Calu3 (cell line): ENCODE measurements around the gene ADPRH. TPM values are rescaled to one million over a fixed set of nuclear protein-coding genes. Genes with fewer than 3 reads are reported as not detected.
"Not testable (repeated sequence)": the region's sequence is repeated elsewhere in the genome, so short reads cannot be mapped to it uniquely, and the experiment has no call there.

Experiments
- BruUV-seq: library from RNA; stranded (reverse); fragments of 400-500 nt; replicated peaks from 2 replicates; lab custom pipeline; 2021; lab: Mats Ljungman, UMichigan
- CTCF ChIA-PET: fragments of 300-600 bp; sonication (Branson Sonifier 250); formaldehyde crosslinking; loops from one replicate; lab custom pipeline; 2022; ENCODE audit warnings: antibody characterized with exemption; lab: Charles Lee
- DNase-seq: peaks from one replicate; pipeline ENCODE4 v3.0.0; 2022
- H3K27ac Mint-ChIP-seq: one replicate; pipeline ENCODE4 v1.8.0; 2022; ENCODE audit warnings: mixed read lengths; ENCODE audit not compliant: unreplicated experiment
- H3K27me3 Mint-ChIP-seq: one replicate; pipeline ENCODE4 v1.8.0; 2022; ENCODE audit warnings: mixed read lengths; ENCODE audit not compliant: unreplicated experiment
- H3K36me3 Mint-ChIP-seq: one replicate; pipeline ENCODE4 v1.8.0; 2022; ENCODE audit warnings: mild to moderate bottlenecking, moderate library complexity, mixed read lengths; ENCODE audit not compliant: insufficient read depth, unreplicated experiment
- H3K4me1 Mint-ChIP-seq: one replicate; pipeline ENCODE4 v1.8.0; 2022; ENCODE audit warnings: mild to moderate bottlenecking, low read depth, mixed read lengths; ENCODE audit not compliant: unreplicated experiment
- H3K4me3 Mint-ChIP-seq: one replicate; pipeline ENCODE4 v1.8.0; 2022; ENCODE audit warnings: mild to moderate bottlenecking, low read depth, moderate library complexity, mixed read lengths; ENCODE audit not compliant: unreplicated experiment
- H3K9me3 Mint-ChIP-seq: one replicate; pipeline ENCODE4 v1.8.0; 2022; ENCODE audit warnings: low read depth, mixed read lengths; ENCODE audit not compliant: unreplicated experiment
- intact Hi-C: fragments of 100-400 bp; cut with micrococcal nuclease; formaldehyde crosslinking; loops from one replicate; pipeline ENCODE4 v1.10.0; 2022; ENCODE audit not compliant: unreplicated experiment
- total RNA-seq: library from RNA; stranded (reverse); gene quantifications from 2 replicates; pipeline ENCODE4 v1.2.3, GENCODE V29; 2022
- TF ChIP-seq, protein P1 (sequence below): fragments of 200-600 bp; IDR thresholded peaks from one replicate; pipeline ENCODE4 v1.8.0; 2022; ENCODE audit warnings: antibody characterized with exemption; ENCODE audit not compliant: unreplicated experiment

ADPRH gene
- total RNA-seq, 1 experiment from 2014 or later: 2.4 TPM

DNA sequence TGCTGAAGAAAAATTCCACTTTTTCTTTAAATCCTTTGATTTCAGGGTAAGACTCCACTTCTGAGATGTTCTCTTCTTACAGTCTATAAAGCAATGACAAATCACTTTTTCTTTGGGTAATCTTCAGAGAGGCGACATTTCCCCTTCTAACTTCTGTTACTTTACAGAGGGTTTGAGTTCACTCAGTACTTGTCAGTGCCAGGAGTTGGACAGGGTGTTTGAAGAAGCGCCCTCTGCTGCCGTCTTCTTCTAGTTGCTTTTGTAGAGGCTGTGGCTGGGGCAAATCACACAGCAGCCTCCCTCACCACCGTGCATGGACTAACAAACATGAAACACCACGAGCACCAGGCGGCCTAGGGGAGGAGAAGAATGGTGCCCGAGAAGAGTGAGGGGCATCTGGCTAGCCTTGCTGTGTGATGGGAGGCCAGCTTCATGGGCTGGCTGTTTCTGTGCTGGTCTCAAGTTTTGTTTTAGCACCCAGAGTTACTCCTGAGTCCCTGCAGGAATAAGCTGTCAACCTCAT is 19.8 kb upstream of the ADPRH start, which contains the start of gene CD80:
CD80 (minus strand) TSS at position 174 of the 523 bp plus-strand sequence. CDS start 1,886 bp downstream, outside the sequence.
- H3K27me3 Mint-ChIP-seq: peaks cover 8% of the 10 kb centered on the region
- no TSS peak for BruUV-seq
- no peaks in the 10 kb centered on the region for H3K9me3 Mint-ChIP-seq
- H3K36me3 Mint-ChIP-seq: no peaks in the 10 kb centered on the region
- intact Hi-C loops: loop anchor here (1.0 kb wide), 1 partner anchor 284 kb away; no protein-coding TSS in a partner anchor
- DNase-seq: peak; percentile 62
- no peak within 1 kb of the TSS for H3K27ac Mint-ChIP-seq
- TF ChIP-seq, protein P1, sequence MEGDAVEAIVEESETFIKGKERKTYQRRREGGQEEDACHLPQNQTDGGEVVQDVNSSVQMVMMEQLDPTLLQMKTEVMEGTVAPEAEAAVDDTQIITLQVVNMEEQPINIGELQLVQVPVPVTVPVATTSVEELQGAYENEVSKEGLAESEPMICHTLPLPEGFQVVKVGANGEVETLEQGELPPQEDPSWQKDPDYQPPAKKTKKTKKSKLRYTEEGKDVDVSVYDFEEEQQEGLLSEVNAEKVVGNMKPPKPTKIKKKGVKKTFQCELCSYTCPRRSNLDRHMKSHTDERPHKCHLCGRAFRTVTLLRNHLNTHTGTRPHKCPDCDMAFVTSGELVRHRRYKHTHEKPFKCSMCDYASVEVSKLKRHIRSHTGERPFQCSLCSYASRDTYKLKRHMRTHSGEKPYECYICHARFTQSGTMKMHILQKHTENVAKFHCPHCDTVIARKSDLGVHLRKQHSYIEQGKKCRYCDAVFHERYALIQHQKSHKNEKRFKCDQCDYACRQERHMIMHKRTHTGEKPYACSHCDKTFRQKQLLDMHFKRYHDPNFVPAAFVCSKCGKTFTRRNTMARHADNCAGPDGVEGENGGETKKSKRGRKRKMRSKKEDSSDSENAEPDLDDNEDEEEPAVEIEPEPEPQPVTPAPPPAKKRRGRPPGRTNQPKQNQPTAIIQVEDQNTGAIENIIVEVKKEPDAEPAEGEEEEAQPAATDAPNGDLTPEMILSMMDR: peak; percentile 47
- CTCF ChIA-PET: interaction anchor here (0.8 kb wide), 1 partner anchor 677 kb away, joined by 3 read pairs; no protein-coding TSS in a partner anchor
- no peaks in the 10 kb centered on the region for H3K4me1 Mint-ChIP-seq
- no peak within 1 kb of the TSS for H3K4me3 Mint-ChIP-seq

DNA sequence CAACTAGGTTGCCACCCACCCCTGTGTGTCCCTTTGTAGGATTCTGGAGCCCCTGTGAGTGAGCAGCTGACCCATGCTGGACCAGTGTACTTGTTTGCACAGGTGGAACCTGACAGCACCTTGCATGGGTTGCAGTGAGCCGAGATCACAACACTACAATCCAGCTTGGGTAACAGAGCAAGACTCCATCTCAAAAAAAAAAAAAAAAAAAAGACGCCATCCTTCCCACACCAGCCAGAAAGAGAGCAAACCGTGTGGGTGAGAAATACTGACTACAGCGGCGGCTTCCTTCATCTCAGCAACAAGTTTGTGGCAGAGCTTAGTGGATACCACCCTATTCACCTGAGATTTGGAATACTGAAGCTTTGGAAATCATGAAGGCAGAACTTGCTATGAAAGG is 19.1 kb upstream of the ADPRH start:
- no TSS peak for BruUV-seq
- no peak for DNase-seq
- Mint-ChIP-seq H3K27me3 (peaks cover 8% of the 10 kb centered on the region), H3K27ac (no peak overlapping the region), H3K4me3 (no peak overlapping the region), H3K9me3 (no peaks in the 10 kb centered on the region), H3K36me3 (no peaks in the 10 kb centered on the region), H3K4me1 (no peaks in the 10 kb centered on the region)
- intact Hi-C loops: no loop called here
- CTCF ChIA-PET: no interaction called here
- TF ChIP-seq, protein P1: no peak

DNA sequence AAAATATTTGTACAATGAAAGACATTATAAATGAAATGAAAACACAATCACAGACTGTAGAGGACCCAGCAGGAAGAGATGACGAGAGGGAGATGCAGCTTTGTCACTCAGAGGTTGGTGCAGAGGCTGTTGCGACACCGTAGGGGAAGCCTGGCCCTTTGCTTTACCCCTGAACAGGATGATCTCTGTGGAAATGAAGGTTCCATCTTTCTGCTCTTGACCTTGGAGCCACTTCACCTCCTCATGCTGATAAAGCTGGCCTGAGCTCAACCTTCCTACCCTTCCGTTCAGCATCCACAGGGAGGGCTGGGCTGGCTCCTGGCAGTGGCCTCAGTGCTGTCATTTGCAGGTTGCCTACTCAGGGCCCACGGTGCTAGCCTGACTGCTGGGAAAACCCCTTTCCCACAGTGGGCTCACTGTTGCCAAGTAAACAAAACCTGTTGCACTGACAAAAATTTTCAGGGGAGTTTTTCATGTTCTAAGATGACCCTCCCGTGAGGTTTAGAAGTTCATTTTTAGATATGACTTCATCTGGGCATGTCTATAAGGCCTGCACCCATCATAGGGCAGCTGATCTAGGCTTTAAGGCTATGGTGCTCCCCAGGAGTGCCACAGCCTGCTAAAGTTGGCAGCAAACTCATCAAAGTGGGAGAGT is 16.9 kb upstream of the ADPRH start:
- Mint-ChIP-seq H3K4me1 (no peaks in the 10 kb centered on the region), H3K27ac (no peak overlapping the region), H3K9me3 (no peaks in the 10 kb centered on the region), H3K36me3 (no peaks in the 10 kb centered on the region), H3K27me3 (peaks cover 14% of the 10 kb centered on the region), H3K4me3 (no peak overlapping the region)
- intact Hi-C loops: no loop called here
- no peak for DNase-seq
- no TSS peak for BruUV-seq
- CTCF ChIA-PET: no interaction called here
- TF ChIP-seq, protein P1: no peak

DNA sequence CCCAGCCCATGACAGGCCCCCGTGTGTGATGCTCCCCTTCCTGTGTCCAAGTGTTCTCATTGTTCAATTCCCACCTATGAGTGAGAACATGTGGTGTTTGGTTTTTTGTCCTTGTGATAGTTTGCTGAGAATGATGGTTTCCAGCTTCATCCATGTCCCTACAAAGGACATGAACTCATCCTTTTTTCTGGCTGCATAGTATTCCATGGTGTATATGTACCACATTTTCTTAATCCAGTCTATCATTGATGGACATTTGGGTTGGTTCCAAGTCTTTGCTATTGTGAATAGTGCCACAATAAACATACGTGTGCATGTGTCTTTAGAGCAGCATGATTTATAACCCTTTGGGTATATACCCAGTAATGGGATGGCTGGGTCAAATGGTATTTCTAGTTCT is 16.0 kb upstream of the ADPRH start:
- H3K27ac Mint-ChIP-seq, DNase-seq, BruUV-seq, H3K36me3 Mint-ChIP-seq, CTCF ChIA-PET, H3K4me3 Mint-ChIP-seq, H3K4me1 Mint-ChIP-seq, intact Hi-C loops, H3K9me3 Mint-ChIP-seq: not testable (repeated sequence)
- peaks cover 20% of the 10 kb centered on the region for H3K27me3 Mint-ChIP-seq

DNA sequence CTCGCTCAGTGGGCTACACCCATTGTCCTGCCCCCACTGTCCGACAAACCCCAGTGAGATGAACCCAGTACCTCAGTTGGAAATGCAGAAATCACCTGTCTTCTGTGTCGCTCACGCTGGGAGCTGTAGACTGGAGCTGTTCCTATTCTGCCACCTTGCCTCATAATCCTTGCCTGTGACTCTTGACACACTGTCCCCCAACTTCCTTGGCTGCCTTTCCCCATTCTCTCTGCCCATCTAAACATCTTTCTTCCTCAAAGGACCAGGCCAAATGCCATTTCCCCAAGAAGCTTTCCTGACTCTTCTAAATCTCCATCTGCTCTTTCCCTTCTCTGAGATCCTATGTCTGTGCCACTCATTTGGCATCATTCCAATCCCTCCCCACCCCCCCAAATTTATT is 10.1 kb upstream of the ADPRH start:
- CTCF ChIA-PET: interaction anchor here (1.6 kb wide), 1 partner anchor 27 kb away, joined by 3 read pairs; no protein-coding TSS in a partner anchor
- no TSS peak for BruUV-seq
- TF ChIP-seq, protein P1: no peak
- H3K27ac Mint-ChIP-seq: no peak overlapping the region
- DNase-seq: no peak
- intact Hi-C loops: no loop called here
- no peaks in the 10 kb centered on the region for H3K36me3 Mint-ChIP-seq
- H3K4me3 Mint-ChIP-seq: peak overlapping the region; percentile 25
- H3K9me3 Mint-ChIP-seq: no peaks in the 10 kb centered on the region
- H3K4me1 Mint-ChIP-seq: peaks cover 11% of the 10 kb centered on the region
- H3K27me3 Mint-ChIP-seq: peaks cover 20% of the 10 kb centered on the region
